H1 (cell line): ENCODE measurements around the gene DTNB. TPM values are rescaled to one million over a fixed set of nuclear protein-coding genes. Genes with fewer than 3 reads are reported as not detected.

ENCODE experiments used
- CTCF ChIA-PET: fragments of 300-600 bp; sonication (Branson Sonifier 250); formaldehyde crosslinking; loops from one replicate; lab custom pipeline; 2021; ENCODE audit not compliant: partially characterized antibody; lab: Charles Lee
- POLR2A ChIA-PET: fragments of 300-600 bp; sonication (Branson Sonifier 250); formaldehyde crosslinking; loops from one replicate; lab custom pipeline; 2021; ENCODE audit warnings: inconsistent platforms; ENCODE audit not compliant: partially characterized antibody; lab: Charles Lee
- DNase-seq, 2 experiments: peaks; one replicate each; pipeline versions ENCODE4 v3.0.0 to v3.0.0-alpha.2; 2010 to 2022; ENCODE audit warnings: low spot score in 2 of 2, low read depth in 1 of 2, mixed read lengths in 1 of 2
- FAIRE-seq: peaks from 2 replicates; lab custom pipeline; 2011; peaks lifted over from hg19 to GRCh38; lab: Jason Lieb, UNC
- H2AFZ ChIP-seq: 2 replicates; pipeline ENCODE4 v1.8.1; 2012; ENCODE audit warnings: low read length, inconsistent platforms
- H2AK5ac ChIP-seq: 2 replicates; pipeline ENCODE4 v1.6.1; 2013; ENCODE audit warnings: low read depth, low read length
- H2BK120ac ChIP-seq: replicated peaks from 2 replicates; pipeline ENCODE3; 2013; ENCODE audit warnings: low read depth, low read length, inconsistent platforms
- H2BK12ac ChIP-seq: 2 replicates; pipeline ENCODE4 v1.6.1; 2013; ENCODE audit warnings: low read depth, low read length
- H2BK15ac ChIP-seq: 2 replicates; pipeline ENCODE4 v1.6.1; 2013; ENCODE audit warnings: low read length
- H2BK20ac ChIP-seq: 2 replicates; pipeline ENCODE4 v1.6.1; 2013; ENCODE audit warnings: low read length
- H2BK5ac ChIP-seq: 2 replicates; pipeline ENCODE4 v1.6.1; 2013; ENCODE audit warnings: low read depth, low read length
- H3K14ac ChIP-seq: 2 replicates; pipeline ENCODE4 v1.6.1; 2013; ENCODE audit warnings: inconsistent platforms; ENCODE audit not compliant: insufficient read length
- H3K18ac ChIP-seq: 2 replicates; pipeline ENCODE4 v1.6.1; 2013; ENCODE audit warnings: low read length; ENCODE audit errors: extremely low read depth
- H3K23ac ChIP-seq: 2 replicates; pipeline ENCODE4 v1.6.1; 2013; ENCODE audit warnings: inconsistent platforms; ENCODE audit not compliant: insufficient read length
- H3K23me2 ChIP-seq: 2 replicates; pipeline ENCODE4 v1.6.1; 2013; ENCODE audit warnings: low read depth, low read length
- H3K27ac ChIP-seq: 2 replicates; pipeline ENCODE4 v1.6.1; 2011; ENCODE audit warnings: low read depth, low read length, inconsistent platforms
- H3K27me3 ChIP-seq, 4 experiments: replicated peaks in 1 of 4; 1 replicate in 1 of 4; 2 replicates in 3 of 4; pipeline versions ENCODE4 v1.6.1 to v1.8.1; 2011 to 2013; ENCODE audit warnings: low read length in 3 of 4, mild to moderate bottlenecking in 3 of 4, inconsistent platforms in 2 of 4, mixed read lengths in 2 of 4, moderate library complexity in 1 of 4; ENCODE audit not compliant: control insufficient read depth in 3 of 4, insufficient read depth in 3 of 4; ENCODE audit errors: extremely low read depth in 1 of 4
- H3K36me3 ChIP-seq, 4 experiments: 2 replicates each; pipeline versions ENCODE4 v1.6.1 to v1.8.1; 2011 to 2013; ENCODE audit warnings: mild to moderate bottlenecking in 4 of 4, low read length in 3 of 4, moderate library complexity in 2 of 4, control low read depth in 1 of 4, inconsistent platforms in 1 of 4; ENCODE audit not compliant: insufficient read depth in 4 of 4, control insufficient read depth in 2 of 4
- H3K4ac ChIP-seq: replicated peaks from 2 replicates; pipeline ENCODE3; 2013; ENCODE audit warnings: low read length, low read depth, mixed read lengths, inconsistent platforms; ENCODE audit not compliant: insufficient read length
- H3K4me1 ChIP-seq, 4 experiments: replicated peaks in 1 of 4; 1 replicate in 1 of 4; 2 replicates in 3 of 4; pipeline versions ENCODE4 v1.6.1 to v1.8.1; 2011 to 2013; ENCODE audit warnings: low read length in 3 of 4, inconsistent platforms in 2 of 4, mixed read lengths in 1 of 4; ENCODE audit not compliant: insufficient read depth in 4 of 4, control insufficient read depth in 3 of 4
- H3K4me2 ChIP-seq, 2 experiments: 2 replicates each; pipeline versions ENCODE4 v1.6.1 to v1.8.1; 2011 to 2013; ENCODE audit warnings: low read depth in 2 of 2, low read length in 2 of 2, control low read depth in 1 of 2, inconsistent platforms in 1 of 2, mild to moderate bottlenecking in 1 of 2; ENCODE audit not compliant: insufficient read depth in 1 of 2
- H3K4me3 ChIP-seq, 4 experiments: fragments of 200-600, 300-600 bp in 1 of 4; sonication (generic), shearing (Covaris generic), sonication (Bioruptor Twin) in 1 of 4; 2 replicates each; pipeline versions ENCODE4 v1.5.1 to v1.8.1; 2011 to 2016; ENCODE audit warnings: low read length in 4 of 4, low read depth in 3 of 4, control low read depth in 2 of 4, inconsistent platforms in 2 of 4, mild to moderate bottlenecking in 2 of 4, mixed read lengths in 1 of 4, moderate library complexity in 1 of 4; ENCODE audit not compliant: insufficient read depth in 2 of 4; ENCODE audit errors: extremely low read depth in 1 of 4
- H3K56ac ChIP-seq: replicated peaks from 2 replicates; pipeline ENCODE3; 2013; ENCODE audit warnings: low read depth, mild to moderate bottlenecking, mixed read lengths, low read length, inconsistent platforms; ENCODE audit not compliant: insufficient read length
- H3K79me1 ChIP-seq: 2 replicates; pipeline ENCODE4 v1.6.1; 2013; ENCODE audit warnings: low read depth, low read length, control low read depth
- H3K79me2 ChIP-seq, 2 experiments: 2 replicates each; pipeline versions ENCODE4 v1.6.1 to v1.8.1; 2012 to 2013; ENCODE audit warnings: low read length in 2 of 2, mild to moderate bottlenecking in 2 of 2, inconsistent platforms in 1 of 2; ENCODE audit not compliant: insufficient read depth in 2 of 2, control insufficient read depth in 1 of 2
- H3K9ac ChIP-seq, 4 experiments: replicated peaks in 1 of 4; 1 replicate in 1 of 4; 2 replicates in 3 of 4; pipeline versions ENCODE4 v1.6.1 to v1.8.1; 2011 to 2013; ENCODE audit warnings: low read depth in 3 of 4, low read length in 3 of 4, control low read depth in 2 of 4, mild to moderate bottlenecking in 2 of 4, moderate library complexity in 2 of 4, inconsistent platforms in 1 of 4; ENCODE audit errors: extremely low read depth in 1 of 4
- H3K9me3 ChIP-seq, 2 experiments: 2 replicates each; pipeline versions ENCODE4 v1.6.1 to v1.8.1; 2012 to 2013; ENCODE audit warnings: mild to moderate bottlenecking in 2 of 2, moderate library complexity in 2 of 2, control low read depth in 1 of 2, inconsistent platforms in 1 of 2, low read depth in 1 of 2, low read length in 1 of 2, mixed read lengths in 1 of 2; ENCODE audit not compliant: insufficient read depth in 2 of 2
- H4K20me1 ChIP-seq, 2 experiments: replicated peaks in 1 of 2; 2 replicates each; pipeline versions ENCODE3 to v1.8.1; 2011 to 2013; ENCODE audit warnings: inconsistent platforms in 2 of 2, low read length in 2 of 2, mild to moderate bottlenecking in 1 of 2; ENCODE audit not compliant: insufficient read depth in 2 of 2, control insufficient read depth in 1 of 2
- H4K5ac ChIP-seq: 2 replicates; pipeline ENCODE4 v1.6.1; 2013; ENCODE audit warnings: low read length, low read depth, mixed read lengths, inconsistent platforms; ENCODE audit not compliant: insufficient read length
- H4K8ac ChIP-seq: 2 replicates; pipeline ENCODE4 v1.8.0; 2013; ENCODE audit warnings: mild to moderate bottlenecking, moderate library complexity, low read length, inconsistent platforms; ENCODE audit not compliant: insufficient read depth; ENCODE audit errors: extremely low read depth
- H4K91ac ChIP-seq: replicated peaks from 2 replicates; pipeline ENCODE3; 2013; ENCODE audit warnings: low read length, mixed read lengths, inconsistent platforms; ENCODE audit not compliant: insufficient read length
- BACH1 ChIP-seq: IDR thresholded peaks from 2 replicates; pipeline ENCODE4 v1.6.1; 2012; ENCODE audit warnings: low read length, improper control_type of control experiment
- SIN3A ChIP-seq, 2 experiments: IDR thresholded peaks in 1 of 2; conservative IDR thresholded peaks in 1 of 2; 2 replicates each; pipeline ENCODE4 v1.6.1; 2011 to 2012; ENCODE audit warnings: low read length in 2 of 2, improper control_type of control experiment in 1 of 2, low read depth in 1 of 2, mild to moderate bottlenecking in 1 of 2
- TAF1 ChIP-seq: IDR thresholded peaks from 2 replicates; pipeline ENCODE4 v1.6.1; 2011; ENCODE audit warnings: mild to moderate bottlenecking, low read depth, low read length
- WGBS, 2 experiments: shearing (Covaris generic) in 1 of 2; methylation state at CpG; one replicate each; pipeline versions ENCODE4 v1.1.6 to v1.1.7; 2013 to 2015; ENCODE audit warnings: low lambda C conversion rate in 2 of 2, mixed read lengths in 2 of 2, inconsistent platforms in 1 of 2, low coverage in 1 of 2, missing lambda C conversion rate in 1 of 2; ENCODE audit not compliant: insufficient replicate concordance in 2 of 2, insufficient coverage in 1 of 2, insufficient read length in 1 of 2; ENCODE audit errors: extremely low coverage in 1 of 2, missing lambda C conversion rate in 1 of 2; 5-methylcytosine and 5-hydroxymethylcytosine counted together
- polyA plus RNA-seq, 7 experiments: library from polyadenylated mRNA; depleted of rRNA in 3 of 7; stranded (reverse) in 5 of 7; unstranded in 2 of 7; fragments of >200 nt in 5 of 7; fragments of 200-250 nt in 2 of 7; gene quantifications; 1 replicate in 5 of 7; 2 replicates in 1 of 7; 4 replicates in 1 of 7; pipeline versions ENCODE4 v1.2.1 to v1.2.3, GENCODE V29; 2011 to 2013; ENCODE audit warnings: missing spikeins in 2 of 7, mixed read lengths in 2 of 7
- total RNA-seq: library from RNA; stranded (reverse); fragmentation: NEBNext Ultra II Directional; extraction: Animal tissue kit (Norgen Biotek cat#: 25700); gene quantifications from 2 replicates; pipeline ENCODE4 v1.2.1, GENCODE V29; 2021
- TF ChIP-seq, protein P1 (sequence below): IDR thresholded peaks from 2 replicates; pipeline ENCODE4 v1.6.1; 2011; ENCODE audit warnings: low read length, improper control_type of control experiment

DTNB gene
- total and polyA plus RNA-seq, 2 of the 8 experiments (the other 6 are each of a cell fraction or from before 2014, with no cell fraction given): 39.6 to 49.5 TPM

DNA sequence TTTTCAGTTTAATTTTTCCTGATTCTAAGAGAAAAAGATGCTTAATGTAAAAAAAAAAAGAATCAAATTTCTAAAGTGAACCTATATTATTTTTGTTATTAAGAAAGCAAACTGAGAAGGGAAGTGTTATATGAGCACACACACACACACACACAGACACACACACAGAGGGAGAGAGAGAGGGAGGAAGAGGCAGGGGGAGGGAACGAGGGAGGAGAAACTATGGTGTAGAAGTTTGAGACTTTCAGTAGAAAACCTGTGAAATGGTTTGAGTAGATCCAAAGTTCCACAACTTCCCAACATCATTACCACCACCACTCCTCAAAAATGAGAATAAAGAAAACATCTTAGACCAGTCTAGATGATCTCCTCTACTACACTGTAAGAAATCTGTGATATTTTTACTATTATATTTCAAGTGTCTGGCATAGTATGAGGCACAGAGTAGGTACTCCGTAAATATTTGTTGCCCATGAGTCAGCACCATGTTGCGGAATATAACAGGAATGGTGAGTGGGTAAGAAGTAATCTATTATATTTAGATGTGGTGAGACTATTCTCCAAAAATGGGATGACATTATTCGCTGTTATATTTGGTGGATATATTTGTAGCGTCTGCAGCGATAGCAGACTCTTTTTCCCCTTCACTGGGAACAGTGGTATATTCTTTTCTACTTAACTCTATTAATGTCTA is 182.2 kb downstream of the DTNB start:
- FAIRE-seq (no peak), DNase-seq (no peak)
- H3K79me1 ChIP-seq: no peaks in the 10 kb centered on the region
- no peak overlapping the region for H3K9ac ChIP-seq
- H4K91ac ChIP-seq: no peak overlapping the region
- no peaks in the 10 kb centered on the region for H3K36me3 ChIP-seq
- H2BK20ac ChIP-seq: no peak overlapping the region
- H2AFZ ChIP-seq: no peak overlapping the region
- H2BK120ac ChIP-seq: no peak overlapping the region
- no peak overlapping the region for H2BK5ac ChIP-seq
- no peak overlapping the region for H3K4me3 ChIP-seq
- H3K27me3 ChIP-seq: no peaks in the 10 kb centered on the region
- H3K4me2 ChIP-seq: no peak overlapping the region
- no peak overlapping the region for H3K27ac ChIP-seq
- H3K9me3 ChIP-seq: no peaks in the 10 kb centered on the region
- no peak for TF ChIP-seq BACH1
- no peak for TF ChIP-seq TAF1
- no peak for TF ChIP-seq SIN3A (conservative IDR thresholded peaks at IDR 0.05 in 1 of 2, IDR thresholded peaks at IDR 0.05 in 1 of 2; ENCODE audit: low read depth in 1 of 2, low read length in 2 of 2)
- TF ChIP-seq, protein P1, sequence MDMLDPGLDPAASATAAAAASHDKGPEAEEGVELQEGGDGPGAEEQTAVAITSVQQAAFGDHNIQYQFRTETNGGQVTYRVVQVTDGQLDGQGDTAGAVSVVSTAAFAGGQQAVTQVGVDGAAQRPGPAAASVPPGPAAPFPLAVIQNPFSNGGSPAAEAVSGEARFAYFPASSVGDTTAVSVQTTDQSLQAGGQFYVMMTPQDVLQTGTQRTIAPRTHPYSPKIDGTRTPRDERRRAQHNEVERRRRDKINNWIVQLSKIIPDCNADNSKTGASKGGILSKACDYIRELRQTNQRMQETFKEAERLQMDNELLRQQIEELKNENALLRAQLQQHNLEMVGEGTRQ: no peak
- H3K56ac ChIP-seq: no peak overlapping the region
- H3K23me2 ChIP-seq: no peaks in the 10 kb centered on the region; the same call in 1 of the 2 replicates
- no peak overlapping the region for H3K18ac ChIP-seq
- H3K79me2 ChIP-seq: no peaks in the 10 kb centered on the region
- H2BK15ac ChIP-seq: no peak overlapping the region
- H4K8ac ChIP-seq: no peak overlapping the region
- 0 out of 7 replicates have a peak, but pooled peaks cover 0 to 5% (median 1%) of the 10 kb centered on the region in 4 experiments for H3K4me1 ChIP-seq
- H3K4ac ChIP-seq: no peak overlapping the region
- no peak overlapping the region for H2AK5ac ChIP-seq
- H4K5ac ChIP-seq: no peak overlapping the region
- H2BK12ac ChIP-seq: no peak overlapping the region
- ChIA-PET POLR2A (no interaction called here), CTCF (interaction anchor here (1.2 kb wide), 1 partner anchor 133 kb away, joined by 5 read pairs; no protein-coding TSS in a partner anchor)
- no peaks in the 10 kb centered on the region for H4K20me1 ChIP-seq
- H3K14ac ChIP-seq: no peak overlapping the region
- H3K23ac ChIP-seq: no peak overlapping the region
- WGBS, 2 experiments: 93% methylated on average over 6 of the region's 6 CpGs; no CpG with 5 or more reads in 1 of the 2 experiments
